Stimulated activated CD4-positive, alpha-beta T cell treated with anti-CD3 and anti-CD28 coated beads, Interleukin-4, amount 100 ng/mL, for 1 hour (primary cell): ENCODE measurements around the gene CREBL2.

Experiments
- DNase-seq: peaks from one replicate; pipeline ENCODE4 v3.0.0-alpha.2; 2020

The CREBL2 gene

GRCh38 chr12:12683136-12683697 lies 71.5 kb downstream of the CREBL2 start:
- DNase-seq, result no peak

DNA sequence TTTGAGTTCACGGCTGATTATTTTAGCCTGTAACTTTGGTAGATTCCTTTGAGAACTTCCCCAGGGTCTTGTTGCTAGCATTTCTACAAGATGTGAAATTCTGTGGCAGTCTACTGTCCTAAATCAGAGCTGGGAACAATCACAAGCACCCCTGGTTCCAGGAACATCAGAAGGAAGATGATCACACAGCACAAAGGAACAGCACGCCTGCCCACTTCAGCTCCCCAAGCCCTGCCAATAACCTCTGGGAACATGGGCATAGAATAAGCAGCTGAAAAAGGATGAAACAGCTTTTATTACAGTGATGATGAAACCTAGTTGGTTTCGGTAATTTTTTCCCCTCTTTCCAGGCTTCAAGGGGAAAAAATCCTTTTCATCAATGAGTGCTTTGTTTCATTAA lies 72.0 kb downstream of the CREBL2 start:
- no peak for DNase-seq

DNA sequence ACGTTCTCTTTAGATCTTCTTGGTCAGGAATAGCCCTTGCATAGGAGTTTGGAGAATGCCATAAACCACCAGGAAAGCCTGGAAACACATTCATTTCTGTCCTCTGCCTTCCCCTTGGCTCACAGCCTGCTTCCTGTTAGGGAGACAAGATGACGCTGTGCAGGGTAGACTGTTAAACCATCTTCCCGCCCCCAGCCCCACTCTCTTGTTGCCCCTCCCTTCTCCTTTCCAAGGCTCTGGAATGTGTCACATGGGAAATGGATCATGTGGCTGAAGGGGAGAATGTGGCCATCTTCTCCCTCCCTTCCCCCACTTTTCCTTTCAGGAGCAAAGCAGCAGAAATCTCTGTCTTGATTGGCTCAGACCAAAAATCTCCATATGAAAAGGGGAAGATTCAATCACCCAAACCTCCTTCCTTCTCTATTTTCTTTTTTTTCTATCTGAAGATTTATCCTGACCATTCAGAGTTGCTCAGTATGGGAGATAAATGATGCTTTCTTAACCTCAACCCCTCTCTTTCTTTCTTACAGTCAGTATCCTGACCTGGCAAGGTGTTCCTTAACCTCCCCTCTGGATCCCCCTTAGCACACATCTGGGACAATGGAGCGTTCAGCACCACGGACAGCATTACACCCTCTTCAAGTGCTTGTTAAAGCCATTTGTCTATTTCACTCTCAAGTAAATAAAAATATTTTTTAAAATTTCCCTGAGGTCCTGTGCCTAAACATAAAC lies 72.9 kb downstream of the CREBL2 start:
- DNase-seq, result no peak

DNA sequence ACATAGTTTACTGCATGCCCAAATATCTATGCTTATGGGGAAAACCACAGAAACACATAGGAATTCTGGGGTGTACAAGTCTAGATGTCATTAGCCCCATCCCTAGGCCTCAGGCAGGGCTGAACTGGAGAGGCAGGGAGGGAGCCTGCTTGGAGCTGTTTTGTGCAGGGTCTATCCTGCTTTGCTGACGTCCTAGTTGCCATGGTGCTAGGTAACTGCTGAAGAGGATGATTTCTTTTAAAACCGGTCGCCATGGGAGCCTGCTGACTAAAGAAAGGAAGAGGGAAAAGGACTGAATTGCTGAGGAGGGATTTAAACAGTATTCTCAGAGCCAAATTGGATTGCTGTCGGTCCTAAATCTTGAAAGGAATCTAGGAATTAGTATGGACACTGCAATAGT lies 73.6 kb downstream of the CREBL2 start:
- DNase-seq, result no peak

DNA sequence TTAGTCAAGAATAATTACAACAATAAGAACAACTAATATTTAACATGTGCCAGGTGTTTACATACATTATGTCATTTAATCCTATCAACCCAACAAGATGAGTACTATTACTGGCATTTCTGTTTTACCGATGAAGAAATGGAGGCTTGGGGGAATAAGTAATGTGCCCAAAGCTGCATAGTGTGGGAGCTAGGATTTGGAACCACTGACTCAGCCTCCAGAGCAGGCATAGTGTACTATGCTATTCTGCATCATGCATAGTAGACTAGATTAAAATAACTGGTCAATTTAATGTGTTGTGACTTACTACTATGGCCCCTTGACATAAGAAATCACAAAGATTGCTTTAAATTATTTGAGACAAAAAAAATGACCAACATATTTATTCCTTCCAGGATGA lies 74.8 kb downstream of the CREBL2 start:
- no peak for DNase-seq

DNA sequence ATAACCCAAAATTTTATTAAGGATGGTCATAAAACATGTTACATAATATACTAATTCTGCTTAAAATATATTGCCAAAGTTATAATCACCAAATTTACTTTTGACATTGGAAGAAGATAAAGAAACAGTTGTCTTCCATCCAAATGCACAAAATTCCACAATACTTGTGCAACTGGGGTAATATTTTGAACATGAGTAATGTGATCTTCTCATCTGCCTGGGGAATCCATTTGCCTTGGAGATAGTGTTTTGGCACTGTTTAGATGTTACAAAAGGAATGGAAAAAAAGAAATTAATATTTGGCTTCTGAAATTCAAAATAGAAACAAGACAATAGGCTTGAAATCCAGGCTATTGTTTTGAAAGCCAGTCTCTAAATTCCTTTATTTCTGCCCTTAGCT lies 75.2 kb downstream of the CREBL2 start:
- DNase-seq, result no peak

GRCh38 chr12:12689647-12690300 lies 78.1 kb downstream of the CREBL2 start:
- DNase-seq, result no peak

DNA sequence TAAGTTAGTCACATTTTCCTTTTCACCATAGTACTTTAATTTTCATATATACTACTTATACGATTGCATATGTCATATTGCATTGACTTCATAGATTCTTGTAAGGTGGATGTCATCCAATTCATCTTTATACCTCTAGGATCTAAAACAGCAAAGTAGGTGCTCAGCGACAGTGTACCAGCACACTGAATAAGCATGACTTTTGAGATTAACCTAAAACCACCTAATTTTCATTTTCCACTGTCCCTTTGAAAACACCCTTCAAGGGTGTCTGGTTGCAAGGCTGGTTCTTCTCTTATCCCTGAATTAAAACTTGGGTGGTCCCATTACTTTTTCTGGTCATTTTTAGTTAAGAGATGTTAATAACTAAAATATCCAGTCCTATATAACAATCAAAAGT lies 79.9 kb downstream of the CREBL2 start:
- DNase-seq, result no peak

- DNase-seq, result no peak
Observed at GRCh38 chr12:12693111-12693671, 81.5 kb downstream of the CREBL2 start.
